ENCODE data around the gene POFUT1. TPM values are rescaled to one million over a fixed set of nuclear protein-coding genes. Genes with fewer than 3 reads are reported as not detected.
"Not testable (repeated sequence)": the region's sequence is repeated elsewhere in the genome, so short reads cannot be mapped to it uniquely, and the experiment has no call there.

POFUT1 gene
- total RNA-seq, 1 donor from 2014 or later = 24.9 TPM

- DNase-seq (no peak), ATAC-seq (ENCODE audit: poor library complexity) (no peak)
- intact Hi-C loops (cut with DNase I) = no loop called here
These were observed 37.3 kb downstream of the POFUT1 start for GRCh38 chr20:32244959-32245358.

GRCh38 chr20:32246208-32246607, 38.5 kb downstream of the POFUT1 start:
- ATAC-seq (ENCODE audit: poor library complexity); intact Hi-C loops (cut with DNase I); DNase-seq: not testable (repeated sequence)

GRCh38 chr20:32248043-32248442, 40.4 kb downstream of the POFUT1 start:
- DNase-seq (no peak), ATAC-seq (ENCODE audit: poor library complexity) (no peak)
- intact Hi-C loops (cut with DNase I) = no loop called here

- ATAC-seq (ENCODE audit: poor library complexity) (no peak), DNase-seq (no peak)
- intact Hi-C loops (cut with DNase I) = no loop called here
These were observed 41.5 kb downstream of the POFUT1 start for GRCh38 chr20:32249030-32249738.

- ATAC-seq (ENCODE audit: poor library complexity) (no peak), DNase-seq (no peak)
- intact Hi-C loops (cut with DNase I) = no loop called here
These were observed 43.8 kb downstream of the POFUT1 start for GRCh38 chr20:32251470-32251869.

GRCh38 chr20:32252189-32252588, 44.5 kb downstream of the POFUT1 start:
- no peak for ATAC-seq (ENCODE audit: poor library complexity)
- intact Hi-C loops (cut with DNase I) = no loop called here

GRCh38 chr20:32260973-32261372, 53.3 kb downstream of the POFUT1 start:
- intact Hi-C loops (cut with DNase I); ATAC-seq (ENCODE audit: poor library complexity); DNase-seq: not testable (repeated sequence)

More at GRCh38 chr20:32252189-32252588, 44.5 kb downstream of the POFUT1 start:
- DNase-seq = no peak

- intact Hi-C loops (cut with DNase I) = no loop called here
- ATAC-seq (ENCODE audit: poor library complexity) (no peak), DNase-seq (no peak)
These were observed 54.0 kb downstream of the POFUT1 start for GRCh38 chr20:32261644-32262043.

GRCh38 chr20:32263398-32263954, 55.8 kb downstream of the POFUT1 start:
- intact Hi-C loops (cut with DNase I) = no loop called here
- DNase-seq (no peak), ATAC-seq (ENCODE audit: poor library complexity) (no peak)

GRCh38 chr20:32271620-32272019, 63.9 kb downstream of the POFUT1 start:
- intact Hi-C loops (cut with DNase I) = loop anchor here (10.0 kb wide), 1 partner anchor 47 kb away; no protein-coding TSS in a partner anchor
- DNase-seq (no peak), ATAC-seq (ENCODE audit: poor library complexity) (no peak)

GRCh38 chr20:32274359-32274758, 66.7 kb downstream of the POFUT1 start:
- intact Hi-C loops (cut with DNase I) = loop anchor here (10.0 kb wide), 1 partner anchor 50 kb away; no protein-coding TSS in a partner anchor
- ATAC-seq (ENCODE audit: poor library complexity) = no peak
- no peak for DNase-seq

- not testable (repeated sequence) for ATAC-seq (ENCODE audit: poor library complexity); DNase-seq
- intact Hi-C loops (cut with DNase I) = loop anchor here (10.0 kb wide), 1 partner anchor 50 kb away; no protein-coding TSS in a partner anchor
These were observed 67.5 kb downstream of the POFUT1 start for GRCh38 chr20:32275163-32275562.

GRCh38 chr20:32277361-32278198, 69.9 kb downstream of the POFUT1 start, which contains the start of gene KIF3B:
TSS of gene KIF3B (plus strand) at chr20:32277651. CDS start at chr20:32309778, 32,127 bp downstream.
- ATAC-seq (ENCODE audit: poor library complexity) (peak; percentile 97), DNase-seq (peak; percentile 91)
- intact Hi-C loops (cut with DNase I) = loop anchor here (10.0 kb wide), 1 partner anchor 53 kb away; no protein-coding TSS in a partner anchor

- no peak for ATAC-seq (ENCODE audit: poor library complexity)
- no peak for DNase-seq
- intact Hi-C loops (cut with DNase I) = loop anchor here (10.0 kb wide), 1 partner anchor 53 kb away; no protein-coding TSS in a partner anchor
These were observed 70.5 kb downstream of the POFUT1 start for GRCh38 chr20:32278199-32278643.

- DNase-seq (no peak), ATAC-seq (ENCODE audit: poor library complexity) (no peak)
- intact Hi-C loops (cut with DNase I) = loop anchor here (10.0 kb wide), 1 partner anchor 77 kb away; the partner anchor contains the start of genes PLAGL2 and POFUT1
These were observed 74.0 kb downstream of the POFUT1 start for GRCh38 chr20:32281711-32282110.

- intact Hi-C loops (cut with DNase I) = loop anchor here (10.0 kb wide), 1 partner anchor 78 kb away; the partner anchor contains the start of genes PLAGL2 and POFUT1
- ATAC-seq (ENCODE audit: poor library complexity) (peak; percentile 81), DNase-seq (peak; percentile 69)
These were observed 74.8 kb downstream of the POFUT1 start for GRCh38 chr20:32282461-32282860.

- DNase-seq (no peak), ATAC-seq (ENCODE audit: poor library complexity) (no peak)
- intact Hi-C loops (cut with DNase I) = loop anchor here (10.0 kb wide), 1 partner anchor 80 kb away; the partner anchor contains the start of genes PLAGL2 and POFUT1
These were observed 77.5 kb downstream of the POFUT1 start for GRCh38 chr20:32285082-32285620.

GRCh38 chr20:32285621-32286371, 78.1 kb downstream of the POFUT1 start:
- ATAC-seq (ENCODE audit: poor library complexity) (peak; percentile 60), DNase-seq (no peak)
- intact Hi-C loops (cut with DNase I) = loop anchor here (10.0 kb wide), 1 partner anchor 81 kb away; the partner anchor contains the start of genes PLAGL2 and POFUT1
